SW480 (cell line): ENCODE measurements around the gene ANKRD53.

Experiments used
- DNase-seq: peaks from one replicate; pipeline ENCODE4 v3.0.0-alpha.2; 2016; ENCODE audit warnings: low spot score

The ANKRD53 gene

GRCh38 chr2:70944111-70944690 is 34.2 kb upstream of the ANKRD53 start:
- no peak for DNase-seq

DNA sequence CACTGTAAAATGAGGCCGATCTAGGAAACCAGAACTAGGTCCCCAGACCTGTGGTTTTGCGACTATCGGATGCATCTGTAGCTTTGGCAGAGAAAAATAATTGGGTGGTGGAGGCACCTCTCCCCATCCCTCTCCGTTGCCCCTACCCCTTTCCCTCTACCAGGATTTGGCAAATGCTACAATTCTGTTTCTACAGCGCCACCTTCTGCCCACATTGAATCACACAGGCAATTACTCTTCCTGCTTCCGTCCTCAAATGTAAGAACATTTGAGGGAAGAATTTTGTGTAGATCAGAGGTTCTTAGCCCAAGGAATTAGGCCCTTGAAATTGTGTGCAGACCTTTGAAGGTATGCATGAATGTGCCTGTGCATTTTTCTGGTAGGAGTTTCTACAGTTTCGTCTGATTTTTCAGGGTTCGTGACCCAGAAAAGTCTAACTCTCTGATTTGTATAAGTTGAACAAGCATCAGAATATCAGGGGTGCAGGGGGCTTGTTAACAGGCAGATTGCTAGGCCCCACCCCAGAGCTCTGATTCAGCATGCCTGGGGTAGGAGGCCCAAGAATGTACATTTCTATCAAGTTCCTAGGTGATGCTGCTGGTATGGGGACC is 31.5 kb upstream of the ANKRD53 start:
- peak; percentile 54 for DNase-seq

DNA sequence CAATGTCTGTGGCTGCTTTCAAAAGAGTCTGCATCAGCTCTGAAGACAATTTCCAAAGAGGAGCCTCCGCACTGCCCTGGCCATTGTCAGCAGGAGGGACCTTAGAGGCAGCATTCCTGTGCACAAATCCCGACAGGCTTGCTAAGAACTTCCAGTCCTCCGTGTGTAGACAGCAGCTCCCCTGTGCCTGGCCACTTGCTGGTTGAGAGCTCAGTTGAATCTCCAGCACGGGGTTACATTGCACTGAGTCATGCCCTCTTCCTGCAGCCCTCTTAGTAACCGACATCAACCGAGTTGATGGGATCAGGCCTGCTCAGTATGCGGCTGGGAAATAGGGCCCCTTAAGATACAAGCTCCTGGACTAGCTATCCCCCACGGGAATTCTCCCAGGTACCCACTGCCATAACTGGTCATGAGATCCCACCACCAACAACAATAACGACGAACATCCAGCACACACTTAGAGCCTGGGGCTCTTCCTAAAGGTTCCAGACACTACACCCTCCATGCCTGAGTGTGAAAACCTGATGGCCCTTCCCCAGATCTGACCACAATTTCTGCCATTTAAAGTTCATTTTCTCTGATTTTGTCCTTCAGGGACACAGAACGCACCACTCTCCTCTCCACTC is 30.8 kb upstream of the ANKRD53 start:
- no peak for DNase-seq

DNA sequence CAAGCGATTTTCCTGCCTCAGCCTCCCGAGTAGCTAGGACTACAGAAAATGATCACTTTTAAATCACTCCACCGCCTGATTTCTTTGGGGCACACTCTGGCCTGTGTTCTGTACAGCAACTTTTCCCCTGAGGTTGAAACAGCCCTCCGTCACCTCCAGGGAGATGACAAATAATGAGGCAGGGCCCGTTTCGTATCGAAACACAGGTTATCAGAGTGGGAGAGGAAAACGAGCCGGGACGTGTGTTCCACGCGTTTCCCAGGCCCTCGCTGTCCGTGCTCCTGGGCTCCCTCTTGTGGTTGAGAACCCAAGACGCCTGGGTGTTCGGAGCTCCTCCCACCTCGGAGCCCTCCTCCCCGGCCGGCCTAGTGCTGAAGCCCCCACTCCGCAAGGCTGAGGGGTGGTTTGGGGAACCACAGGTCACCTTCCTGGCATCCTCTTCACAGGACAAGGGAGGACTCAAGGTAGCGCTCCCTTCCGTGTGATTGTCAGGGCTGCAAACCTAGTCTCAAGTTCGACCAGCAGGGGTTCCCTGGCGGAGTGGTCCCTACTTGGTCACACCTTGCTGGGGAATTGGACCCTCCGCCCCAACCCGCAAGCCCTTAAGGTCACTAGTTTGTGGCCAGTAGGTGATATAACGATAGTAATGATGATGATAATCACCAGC is 30.0 kb upstream of the ANKRD53 start:
- DNase-seq: peak; percentile 57

DNA sequence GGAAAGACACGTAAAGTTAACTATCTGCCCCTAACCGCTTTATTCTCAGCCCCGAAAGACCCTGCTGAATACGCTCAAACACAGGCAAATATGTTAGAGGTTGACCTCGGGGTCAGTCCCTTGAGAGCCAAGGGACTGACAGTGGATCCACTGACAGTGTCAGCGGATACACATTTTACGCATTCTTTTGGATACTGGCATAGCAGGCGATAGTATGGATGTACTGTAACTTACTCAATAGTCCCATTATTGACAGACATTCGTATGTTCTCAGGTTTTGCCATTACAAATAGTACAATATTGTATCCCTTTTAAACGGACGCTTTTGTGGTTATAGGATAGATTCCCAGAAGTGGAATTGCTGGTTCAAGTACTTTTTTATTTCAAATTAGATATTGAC is 29.3 kb upstream of the ANKRD53 start:
- no peak for DNase-seq

- no peak for DNase-seq
Measured at GRCh38 chr2:70954886-70955285, 23.5 kb upstream of the ANKRD53 start.

- DNase-seq: no peak
Measured at GRCh38 chr2:70956141-70956540, 22.3 kb upstream of the ANKRD53 start.

DNA sequence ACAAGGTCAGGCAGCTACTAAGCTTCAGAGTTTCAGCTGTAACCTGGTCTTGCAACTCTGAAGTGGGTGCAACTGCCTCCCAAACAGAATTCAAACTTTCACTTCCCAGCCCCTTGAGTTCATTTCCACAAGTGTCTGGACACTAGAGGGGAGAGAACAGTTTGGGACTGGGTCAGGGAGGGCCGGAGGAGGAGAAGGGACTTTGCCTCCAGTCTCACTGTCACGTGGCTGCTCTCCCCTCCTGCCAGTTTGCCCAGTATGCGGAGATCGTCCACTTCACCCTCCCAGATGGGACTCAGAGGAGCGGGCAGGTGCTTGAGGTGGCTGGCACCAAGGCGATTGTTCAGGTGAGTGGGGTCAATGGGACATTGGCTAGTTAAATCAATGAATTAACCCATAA is 20.6 kb upstream of the ANKRD53 start:
- DNase-seq: no peak

DNA sequence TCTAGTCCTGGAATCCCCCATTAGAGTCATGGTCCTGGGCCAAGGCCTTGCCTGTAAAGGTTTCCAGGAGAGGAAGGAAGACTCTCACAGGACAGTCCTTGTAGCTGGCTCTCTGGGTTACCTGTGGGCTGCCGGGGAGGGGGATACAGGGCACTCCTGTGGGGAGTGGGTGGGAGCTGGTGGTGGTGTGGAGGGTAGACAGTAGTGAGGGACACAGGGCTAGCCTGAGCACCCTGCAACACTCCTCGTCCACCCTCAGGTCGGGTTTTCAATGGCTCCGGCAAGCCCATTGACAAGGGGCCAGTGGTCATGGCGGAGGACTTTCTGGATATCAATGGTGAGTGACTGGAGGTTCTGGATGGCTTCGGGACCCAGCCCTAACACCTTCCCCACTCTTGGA is 19.7 kb upstream of the ANKRD53 start:
- DNase-seq: no peak

- DNase-seq: no peak
Measured at GRCh38 chr2:70959271-70959761, 19.1 kb upstream of the ANKRD53 start.

DNA sequence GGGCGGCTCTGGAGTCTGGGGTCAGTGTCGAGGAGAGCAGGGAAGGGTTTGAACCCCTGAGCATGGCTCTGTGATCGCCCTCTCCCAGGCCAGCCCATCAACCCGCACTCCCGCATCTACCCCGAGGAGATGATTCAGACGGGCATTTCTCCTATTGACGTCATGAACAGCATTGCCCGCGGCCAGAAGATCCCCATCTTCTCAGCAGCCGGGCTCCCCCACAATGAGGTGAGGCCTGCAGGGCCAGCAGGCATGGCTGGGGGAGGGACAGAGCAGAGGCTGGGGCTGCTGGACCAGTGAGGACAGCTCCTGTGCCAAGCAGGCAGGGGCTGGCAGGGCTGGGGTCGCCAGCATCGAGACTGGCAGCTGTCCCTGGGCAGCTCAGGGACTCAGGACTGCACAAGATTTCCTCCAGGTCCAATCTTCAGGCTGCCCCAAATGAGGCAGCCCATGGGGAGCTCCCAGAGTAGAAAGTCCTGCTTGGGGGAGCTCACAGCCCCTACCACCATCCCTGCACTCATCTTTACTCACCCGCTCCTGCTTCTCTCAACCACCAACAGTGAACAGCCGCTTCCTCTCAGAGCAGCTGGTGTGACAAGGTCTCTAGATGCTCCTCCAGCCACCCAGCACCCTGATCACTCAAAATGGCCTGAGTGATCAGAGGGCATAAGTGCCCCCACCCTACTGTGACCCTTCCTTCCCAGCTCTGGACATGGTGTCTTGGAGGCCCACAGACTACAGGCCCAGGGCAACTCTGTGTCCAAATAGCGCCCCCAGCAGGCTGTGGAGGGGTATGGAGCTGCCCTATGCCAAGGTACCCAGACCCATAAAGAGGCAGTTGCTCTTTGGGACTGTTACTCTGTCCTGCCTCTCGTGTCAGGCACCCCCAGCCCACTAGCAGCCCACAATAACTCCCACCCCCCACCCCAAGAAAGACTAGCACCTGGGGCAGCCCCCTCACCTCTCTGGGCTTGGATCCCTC is 18.3 kb upstream of the ANKRD53 start:
- DNase-seq: no peak

- no peak for DNase-seq
Measured at GRCh38 chr2:70960833-70961647, 17.4 kb upstream of the ANKRD53 start.

- no peak for DNase-seq
Measured at GRCh38 chr2:70961648-70961994, 16.8 kb upstream of the ANKRD53 start.

GRCh38 chr2:70962211-70962884 is 16.1 kb upstream of the ANKRD53 start:
- no peak for DNase-seq

DNA sequence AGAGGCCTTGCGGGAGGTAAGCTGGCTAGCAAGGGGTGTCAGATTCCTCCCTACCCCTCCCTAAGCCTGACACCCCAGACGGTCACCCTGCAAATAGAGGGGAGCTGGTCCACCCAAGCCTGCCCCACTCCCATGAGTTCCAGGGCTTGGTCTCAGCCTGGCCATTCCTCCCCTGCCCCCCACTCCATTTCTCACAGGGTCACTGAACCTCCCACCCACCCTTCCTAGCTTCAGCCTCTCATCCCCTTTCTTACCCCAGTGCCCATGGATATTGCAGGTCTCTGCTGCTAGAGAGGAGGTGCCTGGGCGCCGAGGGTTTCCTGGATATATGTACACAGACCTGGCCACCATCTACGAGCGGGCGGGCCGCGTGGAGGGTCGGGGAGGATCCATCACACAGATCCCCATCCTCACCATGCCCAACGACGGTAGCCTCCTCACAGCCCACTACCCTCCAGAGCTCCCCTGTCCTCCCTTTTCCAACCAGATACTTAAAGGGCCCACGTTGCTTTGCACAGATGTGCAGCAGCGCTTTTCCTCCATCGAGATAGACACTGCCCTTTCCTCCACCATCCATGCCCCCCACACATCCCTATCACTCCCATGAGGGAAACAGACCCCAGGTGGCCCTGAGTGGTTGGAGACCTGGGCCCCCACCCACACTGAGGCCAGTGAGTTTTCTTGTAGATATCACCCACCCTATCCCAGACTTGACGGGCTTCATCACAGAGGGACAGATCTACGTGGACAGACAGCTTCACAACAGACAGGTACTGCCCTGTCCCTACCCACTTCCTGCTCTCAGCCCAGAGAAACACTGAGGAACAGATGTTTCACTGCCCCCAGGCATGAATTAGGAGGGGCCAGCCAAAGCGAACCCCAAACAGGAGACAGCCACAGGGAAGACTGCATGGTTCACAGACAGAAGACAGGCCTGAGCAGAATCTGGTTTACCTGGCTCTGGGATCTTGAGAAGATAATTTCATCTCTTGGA is 15.2 kb upstream of the ANKRD53 start:
- DNase-seq: no peak

GRCh38 chr2:70964133-70964532 is 14.3 kb upstream of the ANKRD53 start:
- DNase-seq: no peak

DNA sequence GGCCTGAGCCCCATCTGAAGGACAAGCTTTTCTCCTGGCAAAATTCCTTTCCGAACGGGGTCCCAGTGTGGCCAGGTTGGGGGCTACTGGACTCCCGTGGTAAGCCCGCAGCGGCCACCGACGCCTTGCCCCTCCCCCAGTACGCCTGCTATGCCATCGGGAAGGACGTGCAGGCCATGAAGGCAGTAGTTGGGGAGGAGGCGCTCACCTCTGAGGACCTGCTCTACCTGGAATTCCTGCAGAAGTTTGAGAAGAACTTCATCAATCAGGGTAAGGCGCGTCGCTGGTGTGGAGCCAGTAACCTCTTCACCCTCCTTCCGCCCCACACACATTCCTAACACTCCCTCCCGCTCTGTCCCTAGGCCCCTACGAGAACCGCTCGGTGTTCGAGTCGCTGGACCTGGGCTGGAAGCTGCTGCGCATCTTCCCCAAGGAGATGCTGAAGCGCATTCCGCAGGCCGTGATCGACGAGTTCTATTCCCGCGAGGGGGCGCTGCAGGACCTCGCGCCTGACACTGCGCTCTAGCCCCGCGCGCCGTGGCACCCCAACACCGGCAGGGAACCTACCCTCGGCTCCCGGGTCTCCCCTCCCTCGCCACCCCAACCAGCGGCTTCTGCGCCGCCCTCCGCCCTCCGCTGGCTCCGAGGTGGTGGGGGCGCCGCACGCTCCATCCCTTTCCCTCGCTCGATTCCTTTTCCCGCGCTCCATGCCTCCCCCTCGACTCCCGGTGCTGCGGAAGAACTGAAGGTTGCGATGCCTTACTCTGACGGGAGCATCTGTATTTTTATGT is 13.6 kb upstream of the ANKRD53 start:
- DNase-seq: peak; percentile 11

GRCh38 chr2:70965506-70965905 is 12.9 kb upstream of the ANKRD53 start:
- no peak for DNase-seq
